GM21786 (cell line): ENCODE data around the gene TENM4.
"Not testable (repeated sequence)": the region's sequence is repeated elsewhere in the genome, so short reads cannot be mapped to it uniquely, and the experiment has no call there.

Source experiments
- ATAC-seq: cut with Tn5 transposase; IDR thresholded peaks from one replicate; pipeline ENCODE4 v1.9.1; 2021; ENCODE audit not compliant: unreplicated experiment

The TENM4 gene

GRCh38 chr11:78922859-78923625, 517.8 kb downstream of the TENM4 start:
- ATAC-seq: no peak

- no peak for ATAC-seq
Measured at GRCh38 chr11:78921509-78921908, 519.3 kb downstream of the TENM4 start.

- ATAC-seq: no peak
Measured at GRCh38 chr11:78920329-78920728, 520.5 kb downstream of the TENM4 start.

- no peak for ATAC-seq
Measured at GRCh38 chr11:78916759-78917158, 524.1 kb downstream of the TENM4 start.

- ATAC-seq: no peak
Measured at GRCh38 chr11:78914503-78914902, 526.3 kb downstream of the TENM4 start.

GRCh38 chr11:78912778-78913177, 528.1 kb downstream of the TENM4 start:
- no peak for ATAC-seq

GRCh38 chr11:78910322-78910721, 530.5 kb downstream of the TENM4 start:
- no peak for ATAC-seq

GRCh38 chr11:78909386-78909785, 531.4 kb downstream of the TENM4 start:
- no peak for ATAC-seq

GRCh38 chr11:78907636-78908035, 533.2 kb downstream of the TENM4 start:
- no peak for ATAC-seq

- no peak for ATAC-seq
Measured at GRCh38 chr11:78906566-78906965, 534.3 kb downstream of the TENM4 start.

GRCh38 chr11:78905756-78906155, 535.1 kb downstream of the TENM4 start:
- ATAC-seq: no peak

- ATAC-seq: no peak
Measured at GRCh38 chr11:78902771-78903507, 537.9 kb downstream of the TENM4 start.

- no peak for ATAC-seq
Measured at GRCh38 chr11:78901831-78902230, 539.0 kb downstream of the TENM4 start.

- ATAC-seq: no peak
Measured at GRCh38 chr11:78898266-78898775, 542.5 kb downstream of the TENM4 start.

GRCh38 chr11:78893996-78894395, 546.8 kb downstream of the TENM4 start:
- ATAC-seq: no peak

GRCh38 chr11:78889698-78890097, 551.1 kb downstream of the TENM4 start:
- ATAC-seq: no peak

- no peak for ATAC-seq
Measured at GRCh38 chr11:78886616-78887015, 554.2 kb downstream of the TENM4 start.

- ATAC-seq: no peak
Measured at GRCh38 chr11:78884761-78885160, 556.1 kb downstream of the TENM4 start.

GRCh38 chr11:78883506-78883905, 557.3 kb downstream of the TENM4 start:
- no peak for ATAC-seq

- ATAC-seq: not testable (repeated sequence)
Measured at GRCh38 chr11:78879094-78879980, 561.5 kb downstream of the TENM4 start.

GRCh38 chr11:78878631-78879030, 562.2 kb downstream of the TENM4 start:
- ATAC-seq: no peak
